Measurements from ENCODE around the gene LAMP2. TPM values are rescaled to one million over a fixed set of nuclear protein-coding genes. Genes with fewer than 3 reads are reported as not detected.
A peak's percentile ranks its signal among the peaks of the same experiment; 100 is the strongest.

The LAMP2 gene
- total RNA-seq, 1 donor from 2014 or later, result 77.7 TPM

DNA sequence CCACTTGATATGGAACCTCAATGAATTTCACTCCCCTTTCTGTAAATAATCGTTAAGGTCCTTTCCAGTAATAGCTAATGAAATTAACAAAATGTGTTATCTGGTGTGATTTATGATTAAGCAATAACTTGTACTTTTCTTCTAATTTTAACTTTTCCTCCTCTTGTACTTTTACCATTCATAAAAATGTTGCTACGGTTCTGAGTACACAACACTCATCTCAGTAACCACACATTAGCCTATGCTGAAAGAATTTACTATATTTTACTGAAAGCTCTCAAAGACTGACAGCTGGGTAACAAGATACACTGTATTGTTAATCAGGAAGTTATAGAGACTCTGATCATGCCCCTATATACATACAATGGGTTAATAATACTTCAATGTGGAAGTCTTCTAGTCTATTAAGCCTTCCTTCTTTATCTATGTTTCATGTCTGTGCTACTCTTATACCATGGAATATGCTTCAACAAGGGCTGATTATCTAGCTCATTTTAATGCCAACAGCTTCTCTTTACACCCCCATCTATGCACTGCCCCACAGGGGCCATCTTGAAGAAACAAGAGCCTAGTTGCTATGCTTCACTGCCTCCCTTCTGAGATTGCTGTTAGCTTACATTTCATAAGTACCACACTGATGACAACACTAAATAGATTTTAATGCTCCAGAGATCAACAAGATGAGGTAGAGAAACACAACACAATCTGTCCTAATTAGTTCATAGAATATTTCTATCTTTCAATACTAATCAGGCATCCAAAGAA is 39.1 kb downstream of the LAMP2 start:
- Mint-ChIP-seq H3K9me3 (peaks cover 32% of the 10 kb centered on the region), H3K4me3 (no peak overlapping the region), H3K27ac (no peak overlapping the region), H3K36me3 (no peaks in the 10 kb centered on the region), H3K4me1 (peaks cover 9% of the 10 kb centered on the region), H3K27me3 (ENCODE audit: low read depth) (no peaks in the 10 kb centered on the region)
- TF ChIP-seq, protein P1, sequence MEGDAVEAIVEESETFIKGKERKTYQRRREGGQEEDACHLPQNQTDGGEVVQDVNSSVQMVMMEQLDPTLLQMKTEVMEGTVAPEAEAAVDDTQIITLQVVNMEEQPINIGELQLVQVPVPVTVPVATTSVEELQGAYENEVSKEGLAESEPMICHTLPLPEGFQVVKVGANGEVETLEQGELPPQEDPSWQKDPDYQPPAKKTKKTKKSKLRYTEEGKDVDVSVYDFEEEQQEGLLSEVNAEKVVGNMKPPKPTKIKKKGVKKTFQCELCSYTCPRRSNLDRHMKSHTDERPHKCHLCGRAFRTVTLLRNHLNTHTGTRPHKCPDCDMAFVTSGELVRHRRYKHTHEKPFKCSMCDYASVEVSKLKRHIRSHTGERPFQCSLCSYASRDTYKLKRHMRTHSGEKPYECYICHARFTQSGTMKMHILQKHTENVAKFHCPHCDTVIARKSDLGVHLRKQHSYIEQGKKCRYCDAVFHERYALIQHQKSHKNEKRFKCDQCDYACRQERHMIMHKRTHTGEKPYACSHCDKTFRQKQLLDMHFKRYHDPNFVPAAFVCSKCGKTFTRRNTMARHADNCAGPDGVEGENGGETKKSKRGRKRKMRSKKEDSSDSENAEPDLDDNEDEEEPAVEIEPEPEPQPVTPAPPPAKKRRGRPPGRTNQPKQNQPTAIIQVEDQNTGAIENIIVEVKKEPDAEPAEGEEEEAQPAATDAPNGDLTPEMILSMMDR (IDR thresholded peaks at IDR 0.05; ENCODE audit: unreplicated experiment), result no peak
- DNase-seq (ENCODE audit: low spot score in 2 of 2, unreplicated experiment in 2 of 2), result no peak

DNA sequence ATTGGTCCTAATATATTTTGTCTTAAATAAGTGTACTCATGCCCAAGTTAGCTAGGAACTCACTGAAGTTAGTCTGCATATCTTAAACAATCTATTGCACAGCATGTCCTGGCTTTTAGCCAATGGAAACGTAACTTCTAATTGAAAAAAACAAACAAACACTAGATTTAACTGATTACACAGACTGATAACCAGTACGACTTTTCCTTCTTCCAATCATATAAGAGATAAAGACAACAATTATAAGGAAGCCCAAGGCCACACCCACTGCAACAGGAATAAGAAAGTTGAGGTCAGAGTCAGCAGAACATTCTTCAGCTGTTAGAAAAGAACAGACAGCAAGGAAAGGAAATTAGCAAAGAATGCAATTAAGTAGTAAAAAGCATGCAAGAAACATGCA is 40.8 kb downstream of the LAMP2 start:
- Mint-ChIP-seq H3K27ac (peak overlapping the region; percentile 17), H3K9me3 (peaks cover 30% of the 10 kb centered on the region), H3K4me3 (no peak overlapping the region), H3K27me3 (ENCODE audit: low read depth) (no peaks in the 10 kb centered on the region), H3K4me1 (peaks cover 9% of the 10 kb centered on the region), H3K36me3 (no peaks in the 10 kb centered on the region)
- TF ChIP-seq, protein P1 (IDR thresholded peaks at IDR 0.05; ENCODE audit: unreplicated experiment), result no peak
- no peak for DNase-seq (ENCODE audit: low spot score in 2 of 2, unreplicated experiment in 2 of 2)

DNA sequence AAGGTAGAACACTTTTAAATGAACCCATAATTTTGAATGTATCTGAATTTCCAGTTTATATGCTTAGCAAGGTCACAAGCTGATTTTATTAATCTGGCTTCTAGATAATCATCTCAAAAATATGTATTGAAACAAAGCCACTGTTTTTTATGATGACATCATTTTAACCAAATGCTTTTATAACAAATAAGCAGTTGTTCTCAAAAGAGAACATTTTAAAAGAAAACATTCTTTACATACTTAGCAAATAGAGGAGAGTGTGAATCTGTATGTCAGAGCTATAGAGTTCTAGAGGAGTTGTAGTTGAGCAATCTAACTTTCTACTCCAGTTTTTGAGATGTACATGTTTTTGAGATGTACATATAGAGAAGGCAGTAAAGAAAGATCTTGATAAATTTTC is 42.5 kb downstream of the LAMP2 start:
- H3K36me3 Mint-ChIP-seq, result no peaks in the 10 kb centered on the region
- peaks cover 17% of the 10 kb centered on the region for H3K9me3 Mint-ChIP-seq
- H3K27ac Mint-ChIP-seq, result no peak overlapping the region
- no peaks in the 10 kb centered on the region for H3K27me3 Mint-ChIP-seq (ENCODE audit: low read depth)
- no peak overlapping the region for H3K4me3 Mint-ChIP-seq
- no peak for DNase-seq (ENCODE audit: low spot score in 2 of 2, unreplicated experiment in 2 of 2)
- peaks cover 9% of the 10 kb centered on the region for H3K4me1 Mint-ChIP-seq
- TF ChIP-seq, protein P1 (IDR thresholded peaks at IDR 0.05; ENCODE audit: unreplicated experiment), result no peak

DNA sequence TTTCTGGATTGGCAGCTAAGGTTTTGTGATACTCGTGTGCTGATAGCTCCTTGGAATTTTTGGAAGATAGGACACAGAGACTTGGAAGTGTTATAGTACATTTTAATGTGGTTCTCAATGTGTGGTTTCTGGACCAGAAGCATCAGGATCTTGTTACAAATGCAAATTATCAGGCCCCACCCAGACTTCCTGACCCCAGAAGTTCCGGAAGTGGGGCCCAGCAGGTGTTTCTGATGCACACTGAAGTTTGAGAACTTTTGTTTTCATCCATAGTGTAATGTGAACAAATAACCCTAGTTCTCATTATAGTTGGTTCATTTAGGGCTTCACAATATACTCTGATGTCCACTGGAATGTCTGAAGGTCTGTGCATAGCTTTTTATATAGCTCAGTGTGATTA is 49.6 kb downstream of the LAMP2 start:
- Mint-ChIP-seq H3K4me3 (no peak overlapping the region), H3K36me3 (no peaks in the 10 kb centered on the region), H3K4me1 (no peaks in the 10 kb centered on the region), H3K27me3 (ENCODE audit: low read depth) (peaks cover 2% of the 10 kb centered on the region), H3K27ac (no peak overlapping the region), H3K9me3 (peaks cover 11% of the 10 kb centered on the region)
- TF ChIP-seq, protein P1 (IDR thresholded peaks at IDR 0.05; ENCODE audit: unreplicated experiment), result no peak
- no peak for DNase-seq (ENCODE audit: low spot score in 2 of 2, unreplicated experiment in 2 of 2)

DNA sequence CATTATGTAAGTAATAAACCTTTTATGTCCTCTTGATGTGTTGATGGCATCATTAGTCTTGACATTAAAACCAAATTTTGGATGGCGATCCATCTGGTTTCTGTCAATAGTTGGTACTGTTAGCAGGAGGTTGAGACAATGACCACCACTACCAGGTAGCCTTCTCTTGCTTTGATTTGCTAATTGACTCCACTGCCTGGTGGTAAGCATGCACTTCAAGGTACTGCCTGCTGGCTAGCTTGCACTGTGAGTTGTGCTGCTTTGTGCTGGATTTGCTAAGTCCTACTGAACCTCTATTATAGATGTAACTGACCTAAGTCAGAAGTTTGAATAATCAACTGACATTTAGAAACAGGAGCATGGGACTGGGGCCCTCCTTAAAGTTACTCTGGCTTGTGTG is 60.9 kb downstream of the LAMP2 start:
- Mint-ChIP-seq H3K4me3 (no peak overlapping the region), H3K4me1 (no peaks in the 10 kb centered on the region), H3K27me3 (ENCODE audit: low read depth) (peaks cover 2% of the 10 kb centered on the region), H3K27ac (no peak overlapping the region), H3K9me3 (peaks cover 49% of the 10 kb centered on the region), H3K36me3 (no peaks in the 10 kb centered on the region)
- no peak for DNase-seq (ENCODE audit: low spot score in 2 of 2, unreplicated experiment in 2 of 2)
- TF ChIP-seq, protein P1 (IDR thresholded peaks at IDR 0.05; ENCODE audit: unreplicated experiment), result no peak

Measured in mesothelial cell of epicardium (in vitro differentiated cells).